Stimulated activated naive CD8-positive, alpha-beta T cell treated with anti-CD3 and anti-CD28 coated beads, Interleukin-15, Interleukin-2, amounts not matched to agents 100 U/mL and 50 U/mL, for 24 hours (primary cell): ENCODE results near the gene TNIP2.
"Not testable (repeated sequence)": the region's sequence is repeated elsewhere in the genome, so short reads cannot be mapped to it uniquely, and the experiment has no call there.

Experiments used
- ATAC-seq: fragments of 150-1000 bp; cut with Tn5 transposase; one replicate; pipeline ENCODE4 v1.10.0; 2021
- DNase-seq: peaks from one replicate; pipeline ENCODE4 v3.0.0; 2021

The TNIP2 gene

GRCh38 chr4:2745516-2745915 is 10.6 kb downstream of the TNIP2 start:
- DNase-seq (no peak), ATAC-seq (no peak)

GRCh38 chr4:2744576-2745270 is 11.4 kb downstream of the TNIP2 start:
- DNase-seq (no peak), ATAC-seq (no peak)

- ATAC-seq (no peak), DNase-seq (no peak)
These were observed 12.4 kb downstream of the TNIP2 start for GRCh38 chr4:2743518-2744445.

GRCh38 chr4:2742823-2743517 is 13.2 kb downstream of the TNIP2 start:
- no peak for DNase-seq
- ATAC-seq, result no peak

- DNase-seq, result no peak
- ATAC-seq, result no peak
These were observed 13.9 kb downstream of the TNIP2 start for GRCh38 chr4:2742081-2742822.

GRCh38 chr4:2741626-2742025 is 14.5 kb downstream of the TNIP2 start:
- no peak for DNase-seq
- no peak for ATAC-seq

GRCh38 chr4:2738296-2738695 is 17.8 kb downstream of the TNIP2 start:
- not testable (repeated sequence) for ATAC-seq

GRCh38 chr4:2735869-2736268 is 20.3 kb downstream of the TNIP2 start:
- no peak for ATAC-seq
- DNase-seq, result no peak

More at GRCh38 chr4:2738296-2738695, 17.8 kb downstream of the TNIP2 start:
- not testable (repeated sequence) for DNase-seq

GRCh38 chr4:2734612-2735011 is 21.5 kb downstream of the TNIP2 start:
- ATAC-seq (no peak), DNase-seq (no peak)

GRCh38 chr4:2733844-2734574 is 22.1 kb downstream of the TNIP2 start:
- no peak for DNase-seq

GRCh38 chr4:2733001-2733843 is 22.9 kb downstream of the TNIP2 start:
- ATAC-seq (no peak), DNase-seq (no peak)

More at GRCh38 chr4:2733844-2734574, 22.1 kb downstream of the TNIP2 start:
- ATAC-seq, result no peak

GRCh38 chr4:2732526-2732925 is 23.6 kb downstream of the TNIP2 start:
- DNase-seq (no peak), ATAC-seq (no peak)

GRCh38 chr4:2731907-2732317 is 24.2 kb downstream of the TNIP2 start:
- DNase-seq, result no peak
- no peak for ATAC-seq

GRCh38 chr4:2729533-2729875 is 26.6 kb downstream of the TNIP2 start:
- ATAC-seq, result no peak
- no peak for DNase-seq

- no peak for DNase-seq
- ATAC-seq, result no peak
These were observed 27.2 kb downstream of the TNIP2 start for GRCh38 chr4:2728806-2729532.

GRCh38 chr4:2728221-2728620 is 27.9 kb downstream of the TNIP2 start:
- DNase-seq (no peak), ATAC-seq (no peak)

GRCh38 chr4:2726881-2727280 is 29.3 kb downstream of the TNIP2 start:
- ATAC-seq, DNase-seq: not testable (repeated sequence)

- DNase-seq, result no peak
These were observed 30.8 kb downstream of the TNIP2 start for GRCh38 chr4:2725380-2725779.

GRCh38 chr4:2723751-2724150 is 32.4 kb downstream of the TNIP2 start:
- DNase-seq (no peak), ATAC-seq (no peak)

More at GRCh38 chr4:2725380-2725779, 30.8 kb downstream of the TNIP2 start:
- ATAC-seq, result no peak

GRCh38 chr4:2722033-2722432 is 34.1 kb downstream of the TNIP2 start:
- DNase-seq (no peak), ATAC-seq (no peak)
